Nephron (organoid): ENCODE data around the gene ATAD3C.
"Not testable (repeated sequence)": the region's sequence is repeated elsewhere in the genome, so short reads cannot be mapped to it uniquely, and the experiment has no call there.

Source experiments
- H3K27ac Mint-ChIP-seq, 3 experiments: 2 replicates each; pipeline ENCODE4 v1.8.0; 2020; ENCODE audit warnings: mixed read lengths in 3 of 3, mild to moderate bottlenecking in 2 of 3, moderate library complexity in 1 of 3
- H3K27me3 Mint-ChIP-seq: 2 replicates; pipeline ENCODE4 v1.8.0; 2021; ENCODE audit warnings: low read depth, mild to moderate bottlenecking, moderate library complexity, mixed read lengths
- H3K36me3 Mint-ChIP-seq: 2 replicates; pipeline ENCODE4 v1.8.0; 2020; ENCODE audit warnings: low read depth, mixed read lengths
- H3K4me1 Mint-ChIP-seq: 2 replicates; pipeline ENCODE4 v1.8.0; 2020; ENCODE audit warnings: mixed read lengths
- H3K4me3 Mint-ChIP-seq, 3 experiments: 2 replicates each; pipeline ENCODE4 v1.8.0; 2020; ENCODE audit warnings: mild to moderate bottlenecking in 3 of 3, mixed read lengths in 3 of 3, moderate library complexity in 2 of 3
- H3K9me3 Mint-ChIP-seq: 2 replicates; pipeline ENCODE4 v1.8.0; 2020; ENCODE audit warnings: mixed read lengths
- CTCF ChIP-seq, 3 experiments: fragments of 200-600 bp; sonication (generic); IDR thresholded peaks; one replicate each; pipeline ENCODE4 v1.5.0; 2021; ENCODE audit warnings: antibody characterized with exemption in 3 of 3; ENCODE audit not compliant: unreplicated experiment in 3 of 3

ATAD3C gene

GRCh38 chr1:1470626-1471388 lies 21.3 kb downstream of the ATAD3C start:
- H3K27me3 Mint-ChIP-seq = no peaks in the 10 kb centered on the region
- H3K9me3 Mint-ChIP-seq = no peaks in the 10 kb centered on the region
- no peaks in the 10 kb centered on the region for H3K36me3 Mint-ChIP-seq
- no peak for TF ChIP-seq CTCF (IDR thresholded peaks at IDR 0.05; ENCODE audit: unreplicated experiment in 3 of 3)
- peak overlapping the region; percentile 84 to 91 (median 90) for H3K27ac Mint-ChIP-seq
- peaks cover 13% of the 10 kb centered on the region for H3K4me1 Mint-ChIP-seq
- peak overlapping the region; percentile 89 to 96 (median 94) for H3K4me3 Mint-ChIP-seq

- Mint-ChIP-seq H3K9me3 (no peaks in the 10 kb centered on the region), H3K27ac (peak within 1 kb of the TSS; percentile 84 to 91 (median 90)), H3K36me3 (no peaks in the 10 kb centered on the region), H3K4me1 (peaks cover 13% of the 10 kb centered on the region), H3K27me3 (no peaks in the 10 kb centered on the region), H3K4me3 (peak within 1 kb of the TSS; percentile 89 to 96 (median 94))
- TF ChIP-seq CTCF (IDR thresholded peaks at IDR 0.05; ENCODE audit: unreplicated experiment in 3 of 3) = no peak
These were observed 22.0 kb downstream of the ATAD3C start, which contains the start of gene ATAD3B for GRCh38 chr1:1471389-1472052. Gene ATAD3B, plus strand, starts transcription at chr1:1471765. Its CDS starts 120 bp downstream, at chr1:1471885.

GRCh38 chr1:1472053-1472876 lies 22.8 kb downstream of the ATAD3C start:
- H3K27ac Mint-ChIP-seq = peak overlapping the region in 1 of 3 experiments; percentile 55
- H3K4me1 Mint-ChIP-seq = peaks cover 13% of the 10 kb centered on the region
- H3K36me3 Mint-ChIP-seq, H3K9me3 Mint-ChIP-seq, H3K27me3 Mint-ChIP-seq: not testable (repeated sequence)
- H3K4me3 Mint-ChIP-seq = peak overlapping the region; percentile 80 to 87 (median 86)

DNA sequence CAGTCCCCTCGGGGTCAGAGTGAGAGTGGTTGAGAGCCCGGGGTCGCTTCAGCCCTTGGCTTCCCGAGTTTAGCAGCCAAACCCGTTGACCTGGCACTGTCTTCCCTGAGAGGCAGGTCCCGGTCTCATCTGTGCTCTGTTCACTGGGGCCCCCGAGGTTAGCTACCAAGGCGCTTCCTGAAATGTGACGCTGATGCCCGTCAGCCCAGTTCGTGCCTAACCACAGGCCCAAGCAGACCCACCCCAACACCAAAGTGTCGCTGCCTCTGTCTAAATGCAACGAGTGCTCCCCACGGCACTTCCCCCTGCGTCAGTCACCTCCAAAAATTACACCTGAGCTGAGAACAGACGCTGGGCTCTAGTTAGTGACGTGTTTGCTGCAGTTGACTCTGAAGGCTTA lies 26.5 kb downstream of the ATAD3C start:
- H3K27ac Mint-ChIP-seq, H3K4me1 Mint-ChIP-seq, H3K27me3 Mint-ChIP-seq, H3K4me3 Mint-ChIP-seq, H3K9me3 Mint-ChIP-seq: not testable (repeated sequence)
- H3K36me3 Mint-ChIP-seq = peaks cover 16% of the 10 kb centered on the region

DNA sequence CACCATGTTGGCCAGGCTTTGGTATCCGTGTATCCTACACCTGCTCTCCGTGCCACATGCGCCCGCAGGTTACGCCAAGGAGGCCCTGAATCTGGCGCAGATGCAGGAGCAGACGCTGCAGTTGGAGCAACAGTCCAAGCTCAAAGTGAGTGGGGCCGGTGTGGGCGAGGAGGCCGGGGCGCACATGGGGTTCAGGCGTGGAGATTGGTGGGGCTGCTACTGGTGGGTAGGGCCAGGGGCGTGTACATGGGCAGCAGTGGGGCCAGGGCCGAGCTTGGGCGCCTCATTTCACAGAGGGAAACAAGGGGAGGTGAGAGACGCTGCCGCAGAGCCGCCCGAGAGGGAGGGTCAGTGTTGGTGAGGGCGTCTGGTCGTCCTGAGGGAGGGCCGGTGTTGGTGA lies 27.7 kb downstream of the ATAD3C start:
- peaks cover 16% of the 10 kb centered on the region for H3K36me3 Mint-ChIP-seq
- TF ChIP-seq CTCF (IDR thresholded peaks at IDR 0.05; ENCODE audit: unreplicated experiment in 3 of 3) = no peak
- H3K4me3 Mint-ChIP-seq = no peak overlapping the region
- H3K27me3 Mint-ChIP-seq = peaks cover 3% of the 10 kb centered on the region
- H3K27ac Mint-ChIP-seq = no peak overlapping the region
- no peaks in the 10 kb centered on the region for H3K4me1 Mint-ChIP-seq
- H3K9me3 Mint-ChIP-seq = no peaks in the 10 kb centered on the region

GRCh38 chr1:1479547-1480487 lies 30.3 kb downstream of the ATAD3C start:
- Mint-ChIP-seq H3K4me3 (no peak overlapping the region), H3K27ac (no peak overlapping the region), H3K9me3 (no peaks in the 10 kb centered on the region), H3K27me3 (peaks cover 3% of the 10 kb centered on the region), H3K36me3 (peaks cover 16% of the 10 kb centered on the region), H3K4me1 (no peaks in the 10 kb centered on the region)
- TF ChIP-seq CTCF (IDR thresholded peaks at IDR 0.05; ENCODE audit: unreplicated experiment in 3 of 3) = no peak

GRCh38 chr1:1480488-1480867 lies 31.0 kb downstream of the ATAD3C start:
- H3K9me3 Mint-ChIP-seq, H3K4me1 Mint-ChIP-seq, H3K27me3 Mint-ChIP-seq, H3K27ac Mint-ChIP-seq, H3K4me3 Mint-ChIP-seq: not testable (repeated sequence)
- peaks cover 16% of the 10 kb centered on the region for H3K36me3 Mint-ChIP-seq

GRCh38 chr1:1481811-1482210 lies 32.3 kb downstream of the ATAD3C start:
- not testable (repeated sequence) for H3K27ac Mint-ChIP-seq, H3K27me3 Mint-ChIP-seq, H3K4me3 Mint-ChIP-seq, H3K4me1 Mint-ChIP-seq, H3K9me3 Mint-ChIP-seq
- H3K36me3 Mint-ChIP-seq = peaks cover 16% of the 10 kb centered on the region
